ENCODE results near the gene PEX14.

The PEX14 gene

DNA sequence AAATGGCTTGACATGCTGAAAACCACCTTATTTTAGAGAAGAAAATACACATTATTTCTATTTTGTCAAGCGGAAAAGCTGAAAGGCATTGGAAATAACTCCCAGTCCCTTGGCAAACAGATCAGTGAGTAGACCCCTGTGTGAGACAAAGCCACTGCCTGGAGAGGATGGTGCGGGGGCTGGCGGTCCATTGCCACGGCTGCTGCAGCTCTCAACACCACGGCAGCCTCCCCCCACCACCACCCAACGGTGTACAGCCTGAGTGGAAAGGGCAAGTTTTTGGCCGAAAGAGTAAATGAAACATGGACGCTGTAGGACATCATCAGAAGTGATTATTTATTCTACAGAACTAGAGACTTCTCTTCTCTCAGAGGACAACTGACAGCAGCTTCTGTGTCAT is 84.6 kb downstream of the PEX14 start:
- TF ChIP-seq, protein P1, sequence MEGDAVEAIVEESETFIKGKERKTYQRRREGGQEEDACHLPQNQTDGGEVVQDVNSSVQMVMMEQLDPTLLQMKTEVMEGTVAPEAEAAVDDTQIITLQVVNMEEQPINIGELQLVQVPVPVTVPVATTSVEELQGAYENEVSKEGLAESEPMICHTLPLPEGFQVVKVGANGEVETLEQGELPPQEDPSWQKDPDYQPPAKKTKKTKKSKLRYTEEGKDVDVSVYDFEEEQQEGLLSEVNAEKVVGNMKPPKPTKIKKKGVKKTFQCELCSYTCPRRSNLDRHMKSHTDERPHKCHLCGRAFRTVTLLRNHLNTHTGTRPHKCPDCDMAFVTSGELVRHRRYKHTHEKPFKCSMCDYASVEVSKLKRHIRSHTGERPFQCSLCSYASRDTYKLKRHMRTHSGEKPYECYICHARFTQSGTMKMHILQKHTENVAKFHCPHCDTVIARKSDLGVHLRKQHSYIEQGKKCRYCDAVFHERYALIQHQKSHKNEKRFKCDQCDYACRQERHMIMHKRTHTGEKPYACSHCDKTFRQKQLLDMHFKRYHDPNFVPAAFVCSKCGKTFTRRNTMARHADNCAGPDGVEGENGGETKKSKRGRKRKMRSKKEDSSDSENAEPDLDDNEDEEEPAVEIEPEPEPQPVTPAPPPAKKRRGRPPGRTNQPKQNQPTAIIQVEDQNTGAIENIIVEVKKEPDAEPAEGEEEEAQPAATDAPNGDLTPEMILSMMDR (IDR thresholded peaks at IDR 0.05; ENCODE audit: insufficient read depth, missing control alignments) = no peak
- no peak for FAIRE-seq
- DNase-seq (ENCODE audit: insufficient read length, low spot score) = no peak

DNA sequence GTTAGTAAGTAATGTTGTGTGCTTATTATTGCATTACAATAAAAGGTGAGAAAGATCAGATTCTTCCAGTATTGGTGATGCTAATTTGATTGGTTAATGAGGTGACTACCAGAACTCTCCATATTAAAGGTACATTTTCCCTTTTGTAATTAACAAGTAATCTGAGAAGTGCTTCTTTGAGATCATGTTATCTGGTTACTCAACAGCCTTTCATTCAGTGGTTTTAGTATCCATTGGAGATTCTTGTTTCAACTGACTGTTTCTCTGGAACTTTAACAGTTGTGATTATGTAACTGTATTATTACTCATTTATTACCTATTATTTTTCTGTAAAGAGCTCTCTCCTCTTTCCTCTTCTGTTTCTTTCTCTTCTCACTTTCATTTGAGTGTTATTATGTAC is 86.7 kb downstream of the PEX14 start:
- no peak for FAIRE-seq
- TF ChIP-seq, protein P1 (IDR thresholded peaks at IDR 0.05; ENCODE audit: insufficient read depth, missing control alignments) = no peak
- DNase-seq (ENCODE audit: insufficient read length, low spot score) = no peak

DNA sequence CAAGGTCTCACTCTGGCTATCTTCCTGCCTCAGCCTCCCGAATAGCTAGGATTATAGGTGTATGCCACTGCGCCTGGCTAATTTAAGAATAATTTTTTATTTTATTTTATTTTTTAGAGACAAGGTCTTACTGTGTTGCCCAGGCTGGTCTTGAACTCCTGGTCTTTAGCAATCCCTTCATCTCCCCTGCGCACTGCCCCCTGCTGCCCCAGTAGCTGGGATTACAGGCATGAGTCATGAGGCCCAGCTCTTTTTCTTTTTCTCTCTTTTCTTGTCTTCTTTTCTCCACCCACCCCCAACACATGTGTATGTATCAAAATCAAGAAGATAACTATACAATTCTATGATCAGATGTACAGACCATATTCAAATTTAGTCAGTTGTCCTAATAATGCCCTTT is 87.2 kb downstream of the PEX14 start:
- TF ChIP-seq, protein P1 (IDR thresholded peaks at IDR 0.05; ENCODE audit: insufficient read depth, missing control alignments) = no peak

DNA sequence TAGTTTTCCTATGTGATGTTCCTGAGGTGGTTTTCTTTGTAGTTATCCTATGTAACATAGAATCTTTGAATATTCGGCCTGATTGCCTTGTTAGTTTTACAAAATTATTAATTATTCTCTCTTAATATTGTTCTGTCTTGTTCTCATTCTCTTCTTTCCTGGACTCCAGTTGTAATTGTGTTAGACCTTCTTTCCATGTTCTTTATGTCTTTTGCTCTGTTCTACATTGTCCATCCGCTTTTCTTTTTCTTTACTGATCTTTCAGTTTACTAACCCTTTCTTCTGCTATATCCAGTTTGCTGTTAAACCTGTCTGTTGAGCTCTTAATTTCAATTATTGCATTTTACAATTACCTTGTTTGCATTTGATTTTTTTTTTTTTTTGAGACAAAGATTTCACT is 89.3 kb downstream of the PEX14 start:
- no peak for FAIRE-seq
- TF ChIP-seq, protein P1 (IDR thresholded peaks at IDR 0.05; ENCODE audit: insufficient read depth, missing control alignments) = no peak
- no peak for DNase-seq (ENCODE audit: insufficient read length, low spot score)

More for the DNA sequence above, 87.2 kb downstream of the PEX14 start:
- no peak for DNase-seq (ENCODE audit: insufficient read length, low spot score)
- no peak for FAIRE-seq

DNA sequence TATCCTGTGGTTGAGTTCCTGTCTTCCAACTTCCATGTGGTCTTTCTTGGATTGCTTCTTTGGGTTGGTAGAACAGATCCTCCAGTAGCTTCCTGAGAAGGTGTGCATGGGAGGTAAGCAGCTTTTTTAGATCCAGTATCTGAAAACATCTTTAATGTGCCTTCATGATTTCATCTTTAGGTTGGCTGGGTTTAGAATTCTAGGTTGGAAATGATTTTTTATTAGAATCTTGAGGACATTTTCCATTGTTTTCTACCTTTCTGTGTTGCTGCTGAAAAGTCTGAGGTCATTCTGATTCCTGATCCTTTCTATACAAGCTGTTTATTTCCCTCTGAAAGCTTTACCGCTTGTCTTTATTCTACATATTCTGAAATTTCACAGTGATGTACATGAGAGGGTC is 94.8 kb downstream of the PEX14 start:
- FAIRE-seq = no peak
- TF ChIP-seq, protein P1 (IDR thresholded peaks at IDR 0.05; ENCODE audit: insufficient read depth, missing control alignments) = no peak
- no peak for DNase-seq (ENCODE audit: insufficient read length, low spot score)

DNA sequence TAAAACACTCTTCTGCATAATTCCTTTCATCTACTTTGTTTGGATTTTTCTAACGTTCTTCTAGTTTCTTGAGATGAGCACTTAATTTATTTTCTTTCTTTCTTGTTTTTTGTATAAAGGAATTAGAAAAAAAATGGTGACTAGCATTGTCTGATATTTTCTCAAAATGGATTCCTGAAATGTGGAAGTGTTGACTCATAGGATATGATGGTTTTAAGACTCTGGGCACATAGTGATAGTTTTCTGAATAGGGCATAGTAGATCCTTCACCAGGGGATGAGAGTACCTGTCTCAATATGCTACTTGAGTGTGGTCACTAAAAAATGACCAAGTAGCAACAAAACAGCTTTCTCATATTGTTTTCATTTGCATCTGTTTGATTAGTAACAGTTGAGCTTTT is 100.9 kb downstream of the PEX14 start:
- no peak for DNase-seq (ENCODE audit: insufficient read length, low spot score)
- FAIRE-seq = no peak
- TF ChIP-seq, protein P1 (IDR thresholded peaks at IDR 0.05; ENCODE audit: insufficient read depth, missing control alignments) = no peak

DNA sequence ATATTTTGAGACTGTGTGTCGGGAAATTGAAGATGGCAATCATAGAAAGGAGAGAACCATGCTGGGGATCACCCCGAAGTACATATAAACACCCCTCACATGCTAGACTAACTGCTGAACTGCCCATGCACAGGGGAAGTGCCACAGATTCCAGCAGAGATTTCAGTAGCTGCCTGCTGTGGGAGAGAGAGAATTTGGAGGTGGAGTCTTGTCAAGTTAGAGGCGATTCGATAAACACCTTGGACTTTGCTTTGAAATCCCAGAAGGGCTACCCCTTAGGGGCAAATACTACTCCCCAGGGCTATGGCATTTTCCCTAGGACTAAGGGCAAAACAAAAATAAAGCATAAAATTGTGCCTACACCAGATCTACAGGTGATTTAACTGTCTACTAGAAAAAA is 103.3 kb downstream of the PEX14 start:
- TF ChIP-seq, protein P1 (IDR thresholded peaks at IDR 0.05; ENCODE audit: insufficient read depth, missing control alignments) = no peak
- no peak for FAIRE-seq

More for the DNA sequence above, 103.3 kb downstream of the PEX14 start:
- no peak for DNase-seq (ENCODE audit: insufficient read length, low spot score)

Data from D721Med (cell line).